SU-DHL-6 (cell line): ENCODE data around the gene ZWINT.

Experiments
- H2AFZ ChIP-seq: fragments of 200-600 bp; sonication (generic); 2 replicates; pipeline ENCODE4 v1.6.1; 2014; ENCODE audit warnings: low read depth, mild to moderate bottlenecking, moderate library complexity, mixed read lengths, antibody characterized with exemption, low read length; ENCODE audit not compliant: severe bottlenecking
- H3F3A ChIP-seq: fragments of 200-600 bp; shearing (Covaris generic); 2 replicates; pipeline ENCODE4 v1.6.0; 2016; ENCODE audit warnings: antibody characterized with exemption, mild to moderate bottlenecking; ENCODE audit not compliant: insufficient read depth
- H3K27ac ChIP-seq: fragments of 200-600 bp; sonication (generic); 2 replicates; pipeline ENCODE4 v1.5.1; 2016; ENCODE audit warnings: low read depth, mild to moderate bottlenecking, low read length, moderate library complexity, mixed read lengths
- H3K27me3 ChIP-seq: fragments of 200-600 bp; sonication (generic), shearing (Covaris generic); 2 replicates; pipeline ENCODE4 v1.6.0; 2014; ENCODE audit warnings: mild to moderate bottlenecking, low read length
- H3K36me3 ChIP-seq: fragments of 200-600 bp; sonication (generic); 2 replicates; pipeline ENCODE4 v1.6.1; 2014; ENCODE audit warnings: mild to moderate bottlenecking, low read length, mixed read lengths
- H3K4me2 ChIP-seq: fragments of 300-600, 200-600 bp; shearing (Covaris generic), sonication (generic); 2 replicates; pipeline ENCODE4 v1.6.0; 2014; ENCODE audit warnings: low read length, low read depth, mild to moderate bottlenecking; ENCODE audit not compliant: poor library complexity, severe bottlenecking
- H3K4me3 ChIP-seq: fragments of 200-600 bp; sonication (generic); 2 replicates; pipeline ENCODE4 v1.5.1; 2014; ENCODE audit warnings: antibody characterized with exemption, low read length, mild to moderate bottlenecking, mixed read lengths; ENCODE audit not compliant: insufficient read depth, poor library complexity, severe bottlenecking
- H3K79me2 ChIP-seq: fragments of 200-600 bp; sonication (generic); 2 replicates; pipeline ENCODE4 v1.6.1; 2014; ENCODE audit warnings: mild to moderate bottlenecking, low read length, moderate library complexity; ENCODE audit not compliant: insufficient read depth
- H3K9ac ChIP-seq: fragments of 200-600 bp; sonication (generic); 2 replicates; pipeline ENCODE4 v1.7.0; 2014; ENCODE audit warnings: mild to moderate bottlenecking, low read length
- H3K9me2 ChIP-seq: fragments of 200-600 bp; sonication (generic); replicated peaks from 2 replicates; pipeline ENCODE4 v1.6.1; 2014; ENCODE audit warnings: low read length; ENCODE audit not compliant: insufficient read depth
- H3K9me3 ChIP-seq: fragments of 200-600 bp; sonication (generic); 2 replicates; pipeline ENCODE4 v1.6.1; 2014; ENCODE audit warnings: low read length, mixed read lengths; ENCODE audit not compliant: insufficient read depth
- H4K20me1 ChIP-seq: fragments of 200-600 bp; sonication (generic); 2 replicates; pipeline ENCODE4 v1.6.1; 2014; ENCODE audit warnings: low read depth, mild to moderate bottlenecking, antibody characterized with exemption, low read length, moderate library complexity, mixed read lengths
- EZH2phosphoT487 ChIP-seq: fragments of 200-600 bp; sonication (generic), shearing (Covaris generic); conservative IDR thresholded peaks from 2 replicates; pipeline ENCODE4 v1.6.1; 2018; ENCODE audit warnings: mild to moderate bottlenecking, antibody characterized with exemption, low read length, moderate library complexity, mixed read lengths
- TF ChIP-seq, protein P1 (sequence below): fragments of 200-600 bp; sonication (generic); IDR thresholded peaks from one replicate; pipeline ENCODE4 v1.5.1; 2017; ENCODE audit warnings: antibody characterized with exemption, mild to moderate bottlenecking, low read length, moderate library complexity; ENCODE audit not compliant: insufficient read depth, poor library complexity, severe bottlenecking

ZWINT gene

DNA sequence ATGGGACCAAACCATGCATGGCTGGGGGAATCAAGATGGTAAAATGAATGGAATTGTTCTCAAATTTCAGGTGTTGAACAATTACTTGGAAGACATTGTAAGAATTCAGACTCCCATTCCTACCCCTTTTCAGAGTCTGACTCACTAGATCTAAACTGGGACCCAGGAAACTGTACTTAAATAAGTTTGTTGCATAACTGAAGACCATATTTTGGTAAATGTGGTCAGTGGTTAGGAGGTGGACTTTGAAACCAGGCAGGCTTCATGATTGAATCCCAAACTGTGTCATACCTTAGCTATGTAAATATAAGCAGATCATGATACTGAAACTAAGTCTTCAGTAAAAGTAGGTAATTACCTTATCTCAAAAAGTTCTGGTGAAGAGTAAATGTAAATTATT lies 41.7 kb downstream of the ZWINT start:
- H3K9me2 ChIP-seq, result no peaks in the 10 kb centered on the region
- no peaks in the 10 kb centered on the region for H3K36me3 ChIP-seq
- no peaks in the 10 kb centered on the region for H3F3A ChIP-seq
- H4K20me1 ChIP-seq, result no peaks in the 10 kb centered on the region
- no peak for TF ChIP-seq EZH2phosphoT487
- TF ChIP-seq, protein P1, sequence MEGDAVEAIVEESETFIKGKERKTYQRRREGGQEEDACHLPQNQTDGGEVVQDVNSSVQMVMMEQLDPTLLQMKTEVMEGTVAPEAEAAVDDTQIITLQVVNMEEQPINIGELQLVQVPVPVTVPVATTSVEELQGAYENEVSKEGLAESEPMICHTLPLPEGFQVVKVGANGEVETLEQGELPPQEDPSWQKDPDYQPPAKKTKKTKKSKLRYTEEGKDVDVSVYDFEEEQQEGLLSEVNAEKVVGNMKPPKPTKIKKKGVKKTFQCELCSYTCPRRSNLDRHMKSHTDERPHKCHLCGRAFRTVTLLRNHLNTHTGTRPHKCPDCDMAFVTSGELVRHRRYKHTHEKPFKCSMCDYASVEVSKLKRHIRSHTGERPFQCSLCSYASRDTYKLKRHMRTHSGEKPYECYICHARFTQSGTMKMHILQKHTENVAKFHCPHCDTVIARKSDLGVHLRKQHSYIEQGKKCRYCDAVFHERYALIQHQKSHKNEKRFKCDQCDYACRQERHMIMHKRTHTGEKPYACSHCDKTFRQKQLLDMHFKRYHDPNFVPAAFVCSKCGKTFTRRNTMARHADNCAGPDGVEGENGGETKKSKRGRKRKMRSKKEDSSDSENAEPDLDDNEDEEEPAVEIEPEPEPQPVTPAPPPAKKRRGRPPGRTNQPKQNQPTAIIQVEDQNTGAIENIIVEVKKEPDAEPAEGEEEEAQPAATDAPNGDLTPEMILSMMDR, result no peak
- no peak overlapping the region for H2AFZ ChIP-seq
- no peaks in the 10 kb centered on the region for H3K27me3 ChIP-seq
- no peak overlapping the region for H3K4me3 ChIP-seq
- no peak overlapping the region for H3K27ac ChIP-seq
- no peaks in the 10 kb centered on the region for H3K9me3 ChIP-seq
- no peak overlapping the region for H3K4me2 ChIP-seq
- H3K9ac ChIP-seq, result no peak overlapping the region
- H3K79me2 ChIP-seq, result no peaks in the 10 kb centered on the region

DNA sequence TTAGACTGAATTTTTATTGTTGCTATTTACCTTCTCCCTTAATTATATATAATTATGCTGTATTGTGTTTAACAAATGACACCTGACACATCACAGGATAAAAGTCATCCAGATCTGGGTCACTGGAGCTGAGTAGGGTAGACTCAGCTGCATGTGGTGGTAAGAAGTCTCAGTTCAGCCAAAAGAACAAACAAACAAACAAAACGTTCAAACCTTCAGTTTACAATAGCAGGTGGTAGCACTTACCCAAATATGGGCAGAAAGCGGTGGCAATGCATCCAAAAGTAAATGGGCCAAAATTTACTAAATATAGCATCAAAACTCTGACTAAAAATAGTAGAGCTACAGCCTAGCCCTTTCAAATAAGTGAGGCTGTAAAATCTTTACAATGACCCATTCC lies 42.2 kb downstream of the ZWINT start:
- H3K4me3 ChIP-seq, result no peak overlapping the region
- no peak overlapping the region for H3K27ac ChIP-seq
- H3K36me3 ChIP-seq, result no peaks in the 10 kb centered on the region
- no peaks in the 10 kb centered on the region for H4K20me1 ChIP-seq
- no peak overlapping the region for H2AFZ ChIP-seq
- H3K9ac ChIP-seq, result no peak overlapping the region
- no peaks in the 10 kb centered on the region for H3K9me3 ChIP-seq
- no peaks in the 10 kb centered on the region for H3K27me3 ChIP-seq
- no peak overlapping the region for H3K4me2 ChIP-seq
- H3K9me2 ChIP-seq, result no peaks in the 10 kb centered on the region
- H3K79me2 ChIP-seq, result no peaks in the 10 kb centered on the region
- no peak for TF ChIP-seq EZH2phosphoT487
- TF ChIP-seq, protein P1, result no peak
- no peaks in the 10 kb centered on the region for H3F3A ChIP-seq

DNA sequence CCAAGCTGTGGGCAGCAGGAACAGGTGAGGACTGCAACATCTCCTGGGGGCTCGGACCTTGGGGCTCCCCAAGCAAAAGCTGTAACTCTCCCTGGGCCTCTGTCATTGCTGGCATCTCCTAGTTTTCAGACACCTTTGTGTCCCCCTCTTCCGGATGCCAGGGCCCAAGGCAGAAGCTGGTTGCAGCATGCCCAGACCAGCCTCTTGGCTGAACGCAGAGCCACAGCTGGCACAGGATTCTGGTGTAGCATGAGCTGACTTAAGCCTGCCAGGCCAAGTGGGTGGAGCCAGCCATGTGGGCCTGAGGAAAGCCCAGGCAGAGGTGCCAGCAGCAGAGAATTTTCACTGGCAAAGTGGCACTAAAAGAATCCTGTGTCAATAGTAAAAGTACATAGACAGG lies 43.5 kb downstream of the ZWINT start:
- H3F3A ChIP-seq, result no peaks in the 10 kb centered on the region
- H4K20me1 ChIP-seq, result no peaks in the 10 kb centered on the region
- H2AFZ ChIP-seq, result no peak overlapping the region
- no peaks in the 10 kb centered on the region for H3K36me3 ChIP-seq
- H3K4me3 ChIP-seq, result no peak overlapping the region
- no peak overlapping the region for H3K4me2 ChIP-seq
- no peak overlapping the region for H3K27ac ChIP-seq
- H3K9ac ChIP-seq, result no peak overlapping the region
- no peaks in the 10 kb centered on the region for H3K27me3 ChIP-seq
- TF ChIP-seq, protein P1, result no peak
- TF ChIP-seq EZH2phosphoT487, result no peak
- H3K79me2 ChIP-seq, result no peaks in the 10 kb centered on the region
- H3K9me3 ChIP-seq, result no peaks in the 10 kb centered on the region
- no peaks in the 10 kb centered on the region for H3K9me2 ChIP-seq
